GM12878 (cell line): ENCODE results near the gene ACOT6.
A peak's percentile ranks its signal among the peaks of the same experiment; 100 is the strongest.
"Not testable (repeated sequence)": the region's sequence is repeated elsewhere in the genome, so short reads cannot be mapped to it uniquely, and the experiment has no call there.

Experiments
- BCLAF1 ChIP-seq: fragments of 450-650 bp; IDR thresholded peaks from 2 replicates; pipeline ENCODE4 v1.6.1; 2017; ENCODE audit warnings: antibody characterized with exemption, mild to moderate bottlenecking, moderate library complexity
- CTCF ChIP-seq, 3 experiments: IDR thresholded peaks in 2 of 3; conservative IDR thresholded peaks in 1 of 3; 2 replicates each; pipeline ENCODE4 v1.5.1; 2011; ENCODE audit warnings: low read depth in 3 of 3, low read length in 3 of 3, mild to moderate bottlenecking in 3 of 3, control low read depth in 2 of 3, moderate library complexity in 2 of 3, inconsistent platforms in 1 of 3, mixed read lengths in 1 of 3; ENCODE audit not compliant: control insufficient read depth in 2 of 3, insufficient read depth in 1 of 3; ENCODE audit errors: extremely low read depth in 1 of 3
- DPF2 ChIP-seq: fragments of 450-650 bp; IDR thresholded peaks from 2 replicates; pipeline ENCODE4 v1.6.1; 2017; ENCODE audit warnings: mild to moderate bottlenecking
- MTA3 ChIP-seq: IDR thresholded peaks from 2 replicates; pipeline ENCODE4 v1.6.1; 2012; ENCODE audit warnings: low read length, inconsistent platforms, borderline replicate concordance
- POLR2A ChIP-seq: IDR thresholded peaks from 2 replicates; pipeline ENCODE4 v1.6.1; 2011; ENCODE audit warnings: low read depth, mild to moderate bottlenecking, low read length
- POLR2AphosphoS5 ChIP-seq: IDR thresholded peaks from 2 replicates; pipeline ENCODE4 v1.6.1; 2011; ENCODE audit warnings: mild to moderate bottlenecking, low read length, inconsistent platforms
- RAD21 ChIP-seq: IDR thresholded peaks from 2 replicates; pipeline ENCODE4 v1.6.1; 2011; ENCODE audit warnings: mild to moderate bottlenecking, low read depth, low read length, moderate library complexity; ENCODE audit not compliant: insufficient read depth

- TF ChIP-seq MTA3, DPF2, BCLAF1, POLR2AphosphoS5, POLR2A: not testable (repeated sequence)
- TF ChIP-seq CTCF (IDR thresholded peaks at IDR 0.05 in 2 of 3, conservative IDR thresholded peaks at IDR 0.05 in 1 of 3; ENCODE audit: control insufficient read depth in 2 of 3, extremely low read depth in 1 of 3, insufficient read depth in 1 of 3, low read depth in 3 of 3, low read length in 3 of 3) (peak; percentile 42 to 59 (median 56)), RAD21 (peak; percentile 30; the same call in 1 of the 2 replicates)
These were observed 41.4 kb upstream of the ACOT6 start for GRCh38 chr14:73570913-73571312.
